Tibial nerve (tissue), 4 donors: Measurements from ENCODE around the gene C19orf33.

Experiments used
- EP300 ChIP-seq, 2 donors: sonication (generic); formaldehyde crosslinking; IDR thresholded peaks; one replicate each; pipeline ENCODE4 v1.6.1; 2017; ENCODE audit warnings: antibody characterized with exemption in 2 of 2, mild to moderate bottlenecking in 1 of 2
- POLR2A ChIP-seq, 2 donors: fragments of 450-650 bp; IDR thresholded peaks; one replicate each; pipeline ENCODE4 v1.6.1; 2017; ENCODE audit warnings: antibody characterized with exemption in 2 of 2, mild to moderate bottlenecking in 2 of 2, moderate library complexity in 2 of 2
- TF ChIP-seq, protein P1 (sequence below), 5 experiments: fragments of 200-600 bp in 3 of 5; fragments of 450-650 bp in 2 of 5; sonication (generic) in 3 of 5; IDR thresholded peaks; one replicate each; pipeline ENCODE4 v1.5.1; 2016 to 2019; ENCODE audit warnings: antibody characterized with exemption in 5 of 5, mild to moderate bottlenecking in 3 of 5, moderate library complexity in 2 of 5

DNA sequence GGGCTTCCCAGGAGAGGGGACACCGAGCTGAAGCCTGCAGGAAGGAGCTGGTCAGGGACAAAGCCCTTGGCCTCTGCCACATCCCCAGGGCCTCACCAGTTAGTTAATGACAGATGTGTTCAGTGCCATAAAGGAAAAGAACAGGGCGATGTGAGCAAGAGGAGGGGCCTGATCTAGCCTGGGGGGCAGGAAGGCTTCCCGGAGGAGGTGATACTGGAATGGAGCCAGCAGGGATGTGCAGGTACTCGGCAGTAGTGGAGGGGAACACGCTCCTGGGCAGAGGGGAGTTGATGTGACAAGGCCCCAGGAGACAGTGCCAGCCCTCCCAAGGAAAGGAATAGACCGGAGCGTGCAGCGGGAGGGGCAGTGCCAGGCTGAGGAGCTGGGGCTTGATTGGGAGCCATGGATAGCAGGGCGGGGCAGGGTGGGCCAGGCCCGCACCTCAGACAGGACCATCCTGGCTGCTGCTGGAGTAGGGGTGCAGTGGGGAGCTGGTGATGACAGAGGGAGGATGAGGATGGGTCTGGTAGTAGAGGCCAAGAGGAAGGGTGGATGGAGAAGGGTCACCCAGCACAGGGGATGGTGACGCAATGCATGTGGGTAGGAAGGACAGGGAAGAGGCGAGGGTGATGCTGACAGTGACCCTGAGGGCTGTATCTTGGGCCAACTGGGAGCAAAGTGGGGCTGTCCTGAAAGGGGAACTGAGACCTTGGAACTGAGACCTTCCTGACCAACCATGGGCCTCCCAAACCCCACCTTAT, 4.1 kb downstream of the C19orf33 start:
- TF ChIP-seq POLR2A (IDR thresholded peaks at IDR 0.05), result no peak
- TF ChIP-seq EP300 (IDR thresholded peaks at IDR 0.05), result no peak
- TF ChIP-seq, protein P1, sequence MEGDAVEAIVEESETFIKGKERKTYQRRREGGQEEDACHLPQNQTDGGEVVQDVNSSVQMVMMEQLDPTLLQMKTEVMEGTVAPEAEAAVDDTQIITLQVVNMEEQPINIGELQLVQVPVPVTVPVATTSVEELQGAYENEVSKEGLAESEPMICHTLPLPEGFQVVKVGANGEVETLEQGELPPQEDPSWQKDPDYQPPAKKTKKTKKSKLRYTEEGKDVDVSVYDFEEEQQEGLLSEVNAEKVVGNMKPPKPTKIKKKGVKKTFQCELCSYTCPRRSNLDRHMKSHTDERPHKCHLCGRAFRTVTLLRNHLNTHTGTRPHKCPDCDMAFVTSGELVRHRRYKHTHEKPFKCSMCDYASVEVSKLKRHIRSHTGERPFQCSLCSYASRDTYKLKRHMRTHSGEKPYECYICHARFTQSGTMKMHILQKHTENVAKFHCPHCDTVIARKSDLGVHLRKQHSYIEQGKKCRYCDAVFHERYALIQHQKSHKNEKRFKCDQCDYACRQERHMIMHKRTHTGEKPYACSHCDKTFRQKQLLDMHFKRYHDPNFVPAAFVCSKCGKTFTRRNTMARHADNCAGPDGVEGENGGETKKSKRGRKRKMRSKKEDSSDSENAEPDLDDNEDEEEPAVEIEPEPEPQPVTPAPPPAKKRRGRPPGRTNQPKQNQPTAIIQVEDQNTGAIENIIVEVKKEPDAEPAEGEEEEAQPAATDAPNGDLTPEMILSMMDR (IDR thresholded peaks at IDR 0.05), result no peak
